BLaER1 (cell line): ENCODE results near the gene MAGI2.

Experiments used
- H3K27ac ChIP-seq: shearing (Covaris generic); formaldehyde crosslinking; 2 replicates; pipeline ENCODE4 v1.8.1; 2022
- H3K27me3 ChIP-seq: shearing (Covaris generic); formaldehyde crosslinking; 2 replicates; pipeline ENCODE4 v1.8.1; 2022
- H3K36me3 ChIP-seq: shearing (Covaris generic); formaldehyde crosslinking; 2 replicates; pipeline ENCODE4 v1.8.1; 2022
- H3K4me1 ChIP-seq: shearing (Covaris generic); formaldehyde crosslinking; 2 replicates; pipeline ENCODE4 v1.8.1; 2022
- H3K4me2 ChIP-seq: shearing (Covaris generic); formaldehyde crosslinking; 2 replicates; pipeline ENCODE4 v1.8.1; 2022
- H3K4me3 ChIP-seq: shearing (Covaris generic); formaldehyde crosslinking; 2 replicates; pipeline ENCODE4 v1.8.1; 2022
- H3K9ac ChIP-seq: shearing (Covaris generic); formaldehyde crosslinking; 2 replicates; pipeline ENCODE4 v1.8.1; 2022
- H3K9me3 ChIP-seq: shearing (Covaris generic); formaldehyde crosslinking; 2 replicates; pipeline ENCODE4 v1.8.1; 2022
- H4K20me1 ChIP-seq: shearing (Covaris generic); formaldehyde crosslinking; 2 replicates; pipeline ENCODE4 v1.8.1; 2022
- Cebpa-rat ChIP-seq: shearing (Covaris generic); IDR thresholded peaks from 2 replicates; pipeline ENCODE4 v1.8.1; 2022

Gene MAGI2

GRCh38 chr7:78383096-78383880 is 1070.2 kb downstream of the MAGI2 start:
- no peak for TF ChIP-seq Cebpa-rat
- no peaks in the 10 kb centered on the region for H3K9me3 ChIP-seq
- H3K4me1 ChIP-seq, result no peaks in the 10 kb centered on the region
- no peak overlapping the region for H3K4me2 ChIP-seq
- H3K27ac ChIP-seq, result no peak overlapping the region
- no peaks in the 10 kb centered on the region for H4K20me1 ChIP-seq
- H3K36me3 ChIP-seq, result no peaks in the 10 kb centered on the region
- H3K27me3 ChIP-seq, result no peaks in the 10 kb centered on the region
- H3K9ac ChIP-seq, result no peak overlapping the region
- no peak overlapping the region for H3K4me3 ChIP-seq

- Histone ChIP-seq H3K9ac (no peak overlapping the region), H3K4me2 (no peak overlapping the region), H3K4me1 (no peaks in the 10 kb centered on the region), H3K9me3 (no peaks in the 10 kb centered on the region), H3K4me3 (no peak overlapping the region), H3K36me3 (no peaks in the 10 kb centered on the region), H3K27ac (no peak overlapping the region), H3K27me3 (no peaks in the 10 kb centered on the region), H4K20me1 (no peaks in the 10 kb centered on the region)
- no peak for TF ChIP-seq Cebpa-rat
Measured at GRCh38 chr7:78379148-78379547, 1074.3 kb downstream of the MAGI2 start.

DNA sequence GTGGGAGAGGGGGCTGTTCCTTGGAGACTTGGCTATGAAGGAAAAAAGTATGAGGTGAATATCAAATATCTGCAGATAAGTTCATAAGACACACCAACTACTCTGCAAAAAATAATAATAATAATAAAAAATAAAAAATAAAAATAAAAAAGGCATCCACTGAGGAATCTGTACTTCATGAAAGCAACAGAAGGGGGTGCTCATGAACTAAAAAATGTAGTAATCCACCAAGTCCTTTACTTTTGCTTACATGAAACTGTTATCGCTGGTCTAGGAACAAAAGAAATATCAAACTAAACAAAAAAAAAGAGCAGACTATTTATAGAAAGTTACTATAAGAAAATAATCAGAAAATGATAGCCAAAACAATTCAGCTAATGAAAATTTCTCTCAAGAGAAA is 1075.9 kb downstream of the MAGI2 start:
- Histone ChIP-seq H3K36me3 (no peaks in the 10 kb centered on the region), H3K27ac (no peak overlapping the region), H3K4me1 (no peaks in the 10 kb centered on the region), H3K4me3 (no peak overlapping the region), H3K9me3 (no peaks in the 10 kb centered on the region), H3K4me2 (no peak overlapping the region), H3K27me3 (no peaks in the 10 kb centered on the region), H4K20me1 (no peaks in the 10 kb centered on the region), H3K9ac (no peak overlapping the region)
- no peak for TF ChIP-seq Cebpa-rat

GRCh38 chr7:78370936-78371335 is 1082.5 kb downstream of the MAGI2 start:
- Histone ChIP-seq H3K4me1 (no peaks in the 10 kb centered on the region), H3K9me3 (no peaks in the 10 kb centered on the region), H3K27ac (no peak overlapping the region), H3K4me2 (no peak overlapping the region), H3K9ac (no peak overlapping the region), H3K27me3 (no peaks in the 10 kb centered on the region), H3K36me3 (no peaks in the 10 kb centered on the region), H3K4me3 (no peak overlapping the region), H4K20me1 (no peaks in the 10 kb centered on the region)
- no peak for TF ChIP-seq Cebpa-rat

DNA sequence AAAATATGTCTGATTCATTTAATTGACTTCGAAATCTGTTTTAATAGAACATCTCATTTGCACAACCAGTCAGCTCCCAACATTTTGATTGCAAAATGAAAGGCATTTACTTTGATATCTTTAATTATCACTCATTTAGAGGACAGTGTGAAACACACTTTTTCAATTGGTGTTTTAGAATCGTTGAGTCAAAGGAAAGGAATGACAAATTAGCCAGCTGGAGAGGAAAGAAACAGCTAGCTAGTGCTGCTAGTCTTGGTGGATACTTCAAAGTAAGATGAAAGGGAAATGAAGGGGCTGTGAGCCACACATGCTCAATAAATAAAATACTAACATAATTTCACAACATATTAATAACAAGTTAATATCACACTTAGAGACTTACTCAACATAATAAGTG is 1084.7 kb downstream of the MAGI2 start:
- no peaks in the 10 kb centered on the region for H4K20me1 ChIP-seq
- no peaks in the 10 kb centered on the region for H3K4me1 ChIP-seq
- no peak overlapping the region for H3K4me2 ChIP-seq
- no peaks in the 10 kb centered on the region for H3K9me3 ChIP-seq
- H3K36me3 ChIP-seq, result no peaks in the 10 kb centered on the region
- no peak overlapping the region for H3K4me3 ChIP-seq
- no peaks in the 10 kb centered on the region for H3K27me3 ChIP-seq
- no peak for TF ChIP-seq Cebpa-rat
- no peak overlapping the region for H3K9ac ChIP-seq
- no peak overlapping the region for H3K27ac ChIP-seq

DNA sequence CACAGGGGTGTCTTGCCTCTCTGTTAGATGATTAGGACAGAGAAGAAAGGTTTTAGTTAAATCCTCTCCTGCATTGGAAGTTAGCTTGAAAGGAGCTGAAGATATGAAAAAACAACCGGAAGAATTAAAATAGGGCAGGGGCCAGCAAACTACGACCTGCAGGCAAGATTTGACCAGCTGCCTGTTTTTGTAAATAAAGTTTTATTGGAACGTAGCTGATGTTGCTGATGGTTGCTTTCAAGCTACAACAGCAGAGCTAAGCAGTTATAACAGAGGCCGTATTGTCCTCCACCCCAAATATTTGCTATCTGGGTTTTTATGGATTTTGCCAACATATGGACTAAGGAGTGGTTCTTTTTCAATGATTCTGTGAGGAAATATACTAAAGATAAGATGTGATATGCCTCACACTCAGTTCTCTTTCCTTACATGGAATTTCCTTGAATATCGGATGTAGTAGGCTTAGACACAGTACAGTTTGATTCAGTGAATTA is 1086.1 kb downstream of the MAGI2 start:
- H3K4me3 ChIP-seq, result no peak overlapping the region
- H3K4me2 ChIP-seq, result no peak overlapping the region
- no peak overlapping the region for H3K9ac ChIP-seq
- no peaks in the 10 kb centered on the region for H3K9me3 ChIP-seq
- no peaks in the 10 kb centered on the region for H3K4me1 ChIP-seq
- no peak for TF ChIP-seq Cebpa-rat
- no peak overlapping the region for H3K27ac ChIP-seq
- no peaks in the 10 kb centered on the region for H3K27me3 ChIP-seq
- H4K20me1 ChIP-seq, result no peaks in the 10 kb centered on the region
- H3K36me3 ChIP-seq, result no peaks in the 10 kb centered on the region

DNA sequence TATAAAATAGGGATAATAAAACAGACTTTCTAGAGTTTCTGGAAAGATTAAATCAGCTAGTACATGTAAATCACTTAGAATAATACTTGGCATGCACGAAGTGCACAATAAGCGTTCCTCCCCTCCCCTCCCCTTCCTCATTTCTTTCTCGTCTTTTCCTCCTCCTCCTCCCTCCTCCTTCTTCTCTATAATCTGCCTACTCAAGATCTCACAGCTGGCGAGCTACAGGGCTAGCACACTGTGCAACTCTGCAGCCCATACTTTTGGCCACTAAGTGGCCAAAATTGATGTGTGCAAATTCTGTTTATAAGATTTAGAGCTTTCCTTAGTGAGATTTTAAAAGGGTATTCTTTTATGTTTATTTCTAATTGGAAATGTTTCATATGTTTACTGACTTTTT is 1089.6 kb downstream of the MAGI2 start:
- H4K20me1 ChIP-seq, result no peaks in the 10 kb centered on the region
- no peak overlapping the region for H3K27ac ChIP-seq
- no peaks in the 10 kb centered on the region for H3K9me3 ChIP-seq
- TF ChIP-seq Cebpa-rat, result no peak
- H3K36me3 ChIP-seq, result no peaks in the 10 kb centered on the region
- no peak overlapping the region for H3K4me3 ChIP-seq
- no peak overlapping the region for H3K9ac ChIP-seq
- no peak overlapping the region for H3K4me2 ChIP-seq
- H3K4me1 ChIP-seq, result no peaks in the 10 kb centered on the region
- H3K27me3 ChIP-seq, result no peaks in the 10 kb centered on the region

DNA sequence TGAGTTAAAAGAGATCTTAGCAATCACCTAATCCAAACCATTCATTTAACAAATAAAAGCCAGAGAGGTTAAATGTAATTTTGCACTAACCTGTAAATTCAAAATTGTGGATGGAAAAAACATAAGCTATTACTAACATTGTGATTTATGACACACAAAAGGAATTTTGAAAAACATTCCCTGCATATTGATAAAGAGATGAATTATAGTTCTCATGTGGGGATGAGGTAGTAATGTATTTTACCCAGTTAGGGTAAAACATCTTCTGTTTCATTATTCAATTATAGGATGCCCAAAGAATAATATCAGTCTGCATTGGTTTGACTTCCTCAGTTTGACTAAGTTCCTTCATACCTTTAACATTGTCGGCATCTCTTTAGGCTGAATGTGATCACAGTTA is 1093.6 kb downstream of the MAGI2 start:
- Histone ChIP-seq H3K4me3 (no peak overlapping the region), H3K27ac (no peak overlapping the region), H3K4me1 (no peaks in the 10 kb centered on the region), H3K36me3 (no peaks in the 10 kb centered on the region), H3K4me2 (no peak overlapping the region), H3K9ac (no peak overlapping the region), H4K20me1 (no peaks in the 10 kb centered on the region), H3K27me3 (no peaks in the 10 kb centered on the region), H3K9me3 (no peaks in the 10 kb centered on the region)
- TF ChIP-seq Cebpa-rat, result no peak

GRCh38 chr7:78357709-78358108 is 1095.8 kb downstream of the MAGI2 start:
- TF ChIP-seq Cebpa-rat, result no peak
- Histone ChIP-seq H3K27me3 (no peaks in the 10 kb centered on the region), H3K4me2 (no peak overlapping the region), H3K4me3 (no peak overlapping the region), H3K36me3 (no peaks in the 10 kb centered on the region), H3K27ac (no peak overlapping the region), H3K9ac (no peak overlapping the region), H4K20me1 (no peaks in the 10 kb centered on the region), H3K4me1 (no peaks in the 10 kb centered on the region), H3K9me3 (no peaks in the 10 kb centered on the region)

- Histone ChIP-seq H3K4me1 (no peaks in the 10 kb centered on the region), H3K4me2 (no peak overlapping the region), H3K4me3 (no peak overlapping the region), H3K36me3 (no peaks in the 10 kb centered on the region), H3K27me3 (no peaks in the 10 kb centered on the region), H4K20me1 (no peaks in the 10 kb centered on the region), H3K27ac (no peak overlapping the region), H3K9me3 (no peaks in the 10 kb centered on the region), H3K9ac (no peak overlapping the region)
- no peak for TF ChIP-seq Cebpa-rat
Measured at GRCh38 chr7:78355834-78356233, 1097.6 kb downstream of the MAGI2 start.
